OCI-LY7 (cell line): Measurements from ENCODE around the gene NCOA5.

Source experiments
- CTCF ChIP-seq: fragments of 200-600 bp; sonication (generic); conservative IDR thresholded peaks from 2 replicates; pipeline ENCODE4 v1.5.1; 2014; ENCODE audit warnings: mild to moderate bottlenecking, antibody characterized with exemption, low read length, moderate library complexity, mixed read lengths
- EZH2phosphoT487 ChIP-seq: fragments of 200-600 bp; sonication (generic); IDR thresholded peaks from 2 replicates; pipeline ENCODE4 v1.6.1; 2018; ENCODE audit warnings: low read depth, borderline replicate concordance, mild to moderate bottlenecking, mixed run types, antibody characterized with exemption, low read length, moderate library complexity, mixed read lengths

GRCh38 chr20:46049190-46049589 lies 40.6 kb downstream of the NCOA5 start:
- TF ChIP-seq CTCF: no peak
- no peak for TF ChIP-seq EZH2phosphoT487
